SH-SY5Y (cell line): ENCODE measurements around the gene DUOX1.

ENCODE experiments used
- GATA2 ChIP-seq: IDR thresholded peaks from 2 replicates; pipeline ENCODE4 v1.6.1; 2011; ENCODE audit warnings: mild to moderate bottlenecking, low read depth, low read length
- GATA3 ChIP-seq: IDR thresholded peaks from 2 replicates; pipeline ENCODE4 v1.6.1; 2011; ENCODE audit warnings: low read depth, mild to moderate bottlenecking, low read length, moderate library complexity

Gene DUOX1

GRCh38 chr15:45126535-45127158 lies 3.1 kb upstream of the DUOX1 start:
- TF ChIP-seq GATA3 (no peak), GATA2 (no peak)

- TF ChIP-seq GATA2 (no peak), GATA3 (no peak)
Observed at GRCh38 chr15:45128971-45129639, 689 bp upstream of the DUOX1 start.

- no peak for TF ChIP-seq GATA3
- TF ChIP-seq GATA2: no peak
Observed at GRCh38 chr15:45130291-45131000, 652 bp downstream of the DUOX1 start.

- TF ChIP-seq GATA3: no peak
- TF ChIP-seq GATA2: no peak
Observed at GRCh38 chr15:45131510-45131909, 1.7 kb downstream of the DUOX1 start.

- no peak for TF ChIP-seq GATA3
- peak; percentile 59; the same call in 1 of the 2 replicates for TF ChIP-seq GATA2
Observed at GRCh38 chr15:45132844-45133560, 3.2 kb downstream of the DUOX1 start.

GRCh38 chr15:45133561-45133920 lies 3.7 kb downstream of the DUOX1 start:
- TF ChIP-seq GATA2: no peak

- TF ChIP-seq GATA3: no peak
- no peak for TF ChIP-seq GATA2
Observed at GRCh38 chr15:45134046-45134445, 4.3 kb downstream of the DUOX1 start.

GRCh38 chr15:45134682-45135604 lies 5.1 kb downstream of the DUOX1 start:
- TF ChIP-seq GATA3: no peak

GRCh38 chr15:45136378-45136764 lies 6.6 kb downstream of the DUOX1 start:
- TF ChIP-seq GATA2 (no peak), GATA3 (no peak)

GRCh38 chr15:45137703-45138102 lies 7.9 kb downstream of the DUOX1 start:
- TF ChIP-seq GATA2: peak; percentile 70
- no peak for TF ChIP-seq GATA3

GRCh38 chr15:45138814-45139765 lies 9.3 kb downstream of the DUOX1 start:
- no peak for TF ChIP-seq GATA3
- TF ChIP-seq GATA2: no peak

- no peak for TF ChIP-seq GATA3
- no peak for TF ChIP-seq GATA2
Observed at GRCh38 chr15:45139770-45140169, 10.0 kb downstream of the DUOX1 start.
